PC-3 (cell line): ENCODE measurements around the gene OXNAD1.

Experiments
- EZH2phosphoT487 ChIP-seq: fragments of 300-600 bp; sonication (generic); IDR thresholded peaks from 2 replicates; pipeline ENCODE4 v1.6.1; 2018; ENCODE audit warnings: mild to moderate bottlenecking, antibody characterized with exemption, low read length, borderline replicate concordance
- TF ChIP-seq, protein P1 (sequence below): fragments of 300-600 bp; sonication (generic); conservative IDR thresholded peaks from 2 replicates; pipeline ENCODE4 v1.5.1; 2017; ENCODE audit warnings: antibody characterized with exemption, low read depth, mild to moderate bottlenecking, low read length

- TF ChIP-seq, protein P1, sequence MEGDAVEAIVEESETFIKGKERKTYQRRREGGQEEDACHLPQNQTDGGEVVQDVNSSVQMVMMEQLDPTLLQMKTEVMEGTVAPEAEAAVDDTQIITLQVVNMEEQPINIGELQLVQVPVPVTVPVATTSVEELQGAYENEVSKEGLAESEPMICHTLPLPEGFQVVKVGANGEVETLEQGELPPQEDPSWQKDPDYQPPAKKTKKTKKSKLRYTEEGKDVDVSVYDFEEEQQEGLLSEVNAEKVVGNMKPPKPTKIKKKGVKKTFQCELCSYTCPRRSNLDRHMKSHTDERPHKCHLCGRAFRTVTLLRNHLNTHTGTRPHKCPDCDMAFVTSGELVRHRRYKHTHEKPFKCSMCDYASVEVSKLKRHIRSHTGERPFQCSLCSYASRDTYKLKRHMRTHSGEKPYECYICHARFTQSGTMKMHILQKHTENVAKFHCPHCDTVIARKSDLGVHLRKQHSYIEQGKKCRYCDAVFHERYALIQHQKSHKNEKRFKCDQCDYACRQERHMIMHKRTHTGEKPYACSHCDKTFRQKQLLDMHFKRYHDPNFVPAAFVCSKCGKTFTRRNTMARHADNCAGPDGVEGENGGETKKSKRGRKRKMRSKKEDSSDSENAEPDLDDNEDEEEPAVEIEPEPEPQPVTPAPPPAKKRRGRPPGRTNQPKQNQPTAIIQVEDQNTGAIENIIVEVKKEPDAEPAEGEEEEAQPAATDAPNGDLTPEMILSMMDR, result no peak
- TF ChIP-seq EZH2phosphoT487, result no peak
Observed at GRCh38 chr3:16234281-16234680, 30.7 kb upstream of the OXNAD1 start.
